ENCODE data around the gene COL4A1. TPM values are rescaled to one million over a fixed set of nuclear protein-coding genes. Genes with fewer than 3 reads are reported as not detected.

Gene COL4A1
- total RNA-seq, 1 experiment from 2014 or later, result 0.12 TPM

- Mint-ChIP-seq H3K9me3 (ENCODE audit: low read depth, unreplicated experiment) (no peaks in the 10 kb centered on the region), H3K4me1 (ENCODE audit: low read depth, unreplicated experiment) (no peaks in the 10 kb centered on the region), H3K4me3 (ENCODE audit: low read depth, unreplicated experiment) (no peak overlapping the region), H3K27ac (ENCODE audit: unreplicated experiment) (no peak overlapping the region), H3K36me3 (ENCODE audit: insufficient read depth, unreplicated experiment) (no peaks in the 10 kb centered on the region), H3K27me3 (ENCODE audit: unreplicated experiment) (no peaks in the 10 kb centered on the region)
- CTCF ChIA-PET, result no interaction called here
- DNase-seq, result no peak
- BruUV-seq (replicated peaks), result no TSS peak
- TF ChIP-seq, protein P1, sequence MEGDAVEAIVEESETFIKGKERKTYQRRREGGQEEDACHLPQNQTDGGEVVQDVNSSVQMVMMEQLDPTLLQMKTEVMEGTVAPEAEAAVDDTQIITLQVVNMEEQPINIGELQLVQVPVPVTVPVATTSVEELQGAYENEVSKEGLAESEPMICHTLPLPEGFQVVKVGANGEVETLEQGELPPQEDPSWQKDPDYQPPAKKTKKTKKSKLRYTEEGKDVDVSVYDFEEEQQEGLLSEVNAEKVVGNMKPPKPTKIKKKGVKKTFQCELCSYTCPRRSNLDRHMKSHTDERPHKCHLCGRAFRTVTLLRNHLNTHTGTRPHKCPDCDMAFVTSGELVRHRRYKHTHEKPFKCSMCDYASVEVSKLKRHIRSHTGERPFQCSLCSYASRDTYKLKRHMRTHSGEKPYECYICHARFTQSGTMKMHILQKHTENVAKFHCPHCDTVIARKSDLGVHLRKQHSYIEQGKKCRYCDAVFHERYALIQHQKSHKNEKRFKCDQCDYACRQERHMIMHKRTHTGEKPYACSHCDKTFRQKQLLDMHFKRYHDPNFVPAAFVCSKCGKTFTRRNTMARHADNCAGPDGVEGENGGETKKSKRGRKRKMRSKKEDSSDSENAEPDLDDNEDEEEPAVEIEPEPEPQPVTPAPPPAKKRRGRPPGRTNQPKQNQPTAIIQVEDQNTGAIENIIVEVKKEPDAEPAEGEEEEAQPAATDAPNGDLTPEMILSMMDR (IDR thresholded peaks at IDR 0.05; ENCODE audit: unreplicated experiment), result no peak
- intact Hi-C loops (cut with micrococcal nuclease; ENCODE audit: unreplicated experiment), result no loop called here
Observed at GRCh38 chr13:110232756-110233155, 74.2 kb downstream of the COL4A1 start.

GRCh38 chr13:110232142-110232541 lies 74.8 kb downstream of the COL4A1 start:
- H3K27me3 Mint-ChIP-seq (ENCODE audit: unreplicated experiment), result no peaks in the 10 kb centered on the region
- H3K9me3 Mint-ChIP-seq (ENCODE audit: low read depth, unreplicated experiment), result no peaks in the 10 kb centered on the region
- TF ChIP-seq, protein P1 (IDR thresholded peaks at IDR 0.05; ENCODE audit: unreplicated experiment), result no peak
- no peaks in the 10 kb centered on the region for H3K4me1 Mint-ChIP-seq (ENCODE audit: low read depth, unreplicated experiment)
- no peaks in the 10 kb centered on the region for H3K36me3 Mint-ChIP-seq (ENCODE audit: insufficient read depth, unreplicated experiment)
- BruUV-seq (replicated peaks), result no TSS peak
- intact Hi-C loops (cut with micrococcal nuclease; ENCODE audit: unreplicated experiment), result no loop called here
- CTCF ChIA-PET, result no interaction called here
- DNase-seq, result no peak
- H3K27ac Mint-ChIP-seq (ENCODE audit: unreplicated experiment), result no peak overlapping the region
- no peak overlapping the region for H3K4me3 Mint-ChIP-seq (ENCODE audit: low read depth, unreplicated experiment)

- Mint-ChIP-seq H3K9me3 (ENCODE audit: low read depth, unreplicated experiment) (no peaks in the 10 kb centered on the region), H3K27ac (ENCODE audit: unreplicated experiment) (no peak overlapping the region), H3K36me3 (ENCODE audit: insufficient read depth, unreplicated experiment) (no peaks in the 10 kb centered on the region), H3K4me1 (ENCODE audit: low read depth, unreplicated experiment) (no peaks in the 10 kb centered on the region), H3K4me3 (ENCODE audit: low read depth, unreplicated experiment) (no peak overlapping the region), H3K27me3 (ENCODE audit: unreplicated experiment) (no peaks in the 10 kb centered on the region)
- CTCF ChIA-PET, result no interaction called here
- no TSS peak for BruUV-seq (replicated peaks)
- TF ChIP-seq, protein P1 (IDR thresholded peaks at IDR 0.05; ENCODE audit: unreplicated experiment), result no peak
- intact Hi-C loops (cut with micrococcal nuclease; ENCODE audit: unreplicated experiment), result no loop called here
- DNase-seq, result no peak
Observed at GRCh38 chr13:110231348-110232047, 75.5 kb downstream of the COL4A1 start.

DNA sequence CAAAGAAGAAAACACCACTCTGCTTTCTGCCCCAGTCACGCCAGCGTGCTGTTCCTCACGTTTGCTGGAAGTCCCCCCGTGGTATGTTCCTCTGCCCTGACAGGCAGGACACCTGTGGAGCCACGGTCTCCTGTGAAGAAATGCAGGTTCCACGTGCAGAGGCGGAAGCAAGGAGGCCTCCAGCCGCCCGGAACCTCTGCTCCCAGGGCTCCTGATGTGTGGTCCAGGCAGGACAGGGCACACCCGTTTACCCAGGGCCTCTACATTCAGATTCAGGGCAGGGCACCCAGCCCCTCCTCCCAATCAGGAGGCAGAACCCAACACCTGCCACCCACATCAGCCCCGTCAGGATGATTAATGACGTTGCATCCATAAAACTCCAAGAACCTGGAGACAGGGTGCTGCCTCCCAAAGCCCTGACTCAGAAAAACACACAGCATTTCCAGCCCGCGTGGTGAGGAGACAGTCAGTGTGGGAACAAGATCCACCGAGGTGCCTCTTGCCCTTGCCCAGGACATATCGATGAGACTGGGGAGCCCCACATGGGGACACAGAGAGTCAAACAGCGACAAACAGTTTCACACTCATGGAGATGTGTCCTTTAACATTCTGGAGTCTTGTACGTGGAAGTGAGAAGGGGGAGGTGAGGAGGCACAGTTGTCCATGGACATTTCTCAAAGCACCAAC lies 76.2 kb downstream of the COL4A1 start:
- CTCF ChIA-PET, result no interaction called here
- Mint-ChIP-seq H3K27me3 (ENCODE audit: unreplicated experiment) (no peaks in the 10 kb centered on the region), H3K4me3 (ENCODE audit: low read depth, unreplicated experiment) (no peak overlapping the region), H3K36me3 (ENCODE audit: insufficient read depth, unreplicated experiment) (no peaks in the 10 kb centered on the region), H3K9me3 (ENCODE audit: low read depth, unreplicated experiment) (no peaks in the 10 kb centered on the region), H3K4me1 (ENCODE audit: low read depth, unreplicated experiment) (no peaks in the 10 kb centered on the region), H3K27ac (ENCODE audit: unreplicated experiment) (no peak overlapping the region)
- TF ChIP-seq, protein P1 (IDR thresholded peaks at IDR 0.05; ENCODE audit: unreplicated experiment), result no peak
- no TSS peak for BruUV-seq (replicated peaks)
- DNase-seq, result no peak
- intact Hi-C loops (cut with micrococcal nuclease; ENCODE audit: unreplicated experiment), result no loop called here

All from Calu3 (cell line).